Fibroblast of peridontal ligament (primary cell): ENCODE results near the gene ARHGEF1.
"Not testable (repeated sequence)": the region's sequence is repeated elsewhere in the genome, so short reads cannot be mapped to it uniquely, and the experiment has no call there.

Experiments used
- DNase-seq: peaks from one replicate; pipeline ENCODE4 v3.0.0-alpha.2; 2010; ENCODE audit errors: extremely low read depth

The ARHGEF1 gene

DNA sequence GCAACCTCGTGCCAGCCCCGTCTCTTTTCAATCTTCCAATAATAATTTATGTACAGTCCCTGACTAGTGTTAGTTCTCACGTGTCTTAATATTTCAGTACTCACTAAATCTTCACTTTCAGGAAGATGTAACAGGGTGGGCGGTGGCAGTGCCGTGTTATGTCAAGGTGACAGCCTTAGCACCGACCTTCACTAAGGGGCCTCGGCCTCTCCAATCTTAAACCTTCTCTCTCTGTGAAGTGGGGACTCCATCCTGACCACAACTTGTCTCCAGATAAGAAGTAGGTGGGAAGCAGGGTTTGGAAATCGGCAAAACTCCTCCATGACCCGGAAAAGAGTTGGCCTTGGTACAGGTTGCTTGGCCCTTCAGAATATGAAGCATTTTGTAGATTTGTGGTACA, 21.1 kb upstream of the ARHGEF1 start:
- DNase-seq = no peak

DNA sequence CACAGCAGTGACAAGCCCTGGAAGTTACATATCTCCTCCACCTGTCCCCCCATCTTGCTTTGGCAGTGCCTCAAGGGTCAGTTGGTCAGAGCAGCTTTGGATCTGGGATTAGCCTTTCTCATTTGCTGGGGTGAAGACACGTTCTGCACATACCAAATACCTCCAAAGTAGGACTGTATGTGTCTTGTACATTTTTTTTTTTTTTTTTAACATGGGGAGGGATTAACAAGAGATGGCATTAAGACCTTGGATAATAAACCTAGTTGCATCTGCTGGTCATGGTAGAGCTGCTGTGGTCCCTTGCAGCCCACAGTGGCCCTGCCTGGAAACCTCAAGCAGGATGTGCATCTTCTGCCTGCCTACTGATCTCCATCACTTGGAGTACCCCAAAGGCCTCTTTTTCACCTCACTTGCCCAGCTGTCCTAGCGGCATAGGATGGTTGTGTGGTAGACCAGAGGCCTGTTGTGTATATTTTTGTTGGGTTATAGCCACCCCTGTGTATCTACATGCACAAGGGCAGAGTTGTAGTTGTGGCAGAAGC, 20.5 kb upstream of the ARHGEF1 start:
- DNase-seq = no peak

DNA sequence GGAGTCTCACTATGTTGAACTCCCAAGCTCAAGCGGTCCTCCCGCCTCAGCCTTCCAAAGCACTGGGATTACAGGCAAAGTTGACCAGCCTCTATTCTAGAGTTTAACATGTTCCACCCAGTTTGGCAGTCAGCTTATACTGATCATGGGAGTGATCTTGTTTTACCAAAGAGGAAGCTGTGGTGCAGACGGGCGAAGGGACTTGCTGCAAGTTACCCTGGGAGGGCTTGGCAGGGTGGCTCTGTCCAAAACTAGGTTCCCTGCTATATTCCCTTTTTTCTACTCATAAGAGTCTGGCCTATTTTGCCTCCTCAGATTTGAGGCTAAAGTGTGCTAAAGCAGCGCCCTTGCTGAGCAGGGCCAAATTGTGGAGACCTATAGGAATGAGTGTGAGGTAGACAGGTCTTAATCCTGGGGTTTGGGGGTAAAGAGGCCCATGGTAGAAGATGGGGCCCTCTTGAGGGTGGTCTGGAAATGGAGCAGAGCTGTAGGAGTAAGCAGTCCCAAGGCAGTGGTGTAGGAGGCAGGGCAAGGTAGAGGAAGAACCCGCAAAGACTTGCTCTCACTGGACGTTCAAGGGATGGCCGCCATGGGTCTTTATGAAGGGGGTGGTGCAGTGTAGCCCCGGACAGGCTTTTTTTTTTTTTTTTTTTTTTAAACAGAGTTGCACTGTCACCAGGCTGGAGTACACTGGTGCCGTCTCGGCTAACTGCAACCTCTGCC, 19.6 kb upstream of the ARHGEF1 start:
- no peak for DNase-seq

DNA sequence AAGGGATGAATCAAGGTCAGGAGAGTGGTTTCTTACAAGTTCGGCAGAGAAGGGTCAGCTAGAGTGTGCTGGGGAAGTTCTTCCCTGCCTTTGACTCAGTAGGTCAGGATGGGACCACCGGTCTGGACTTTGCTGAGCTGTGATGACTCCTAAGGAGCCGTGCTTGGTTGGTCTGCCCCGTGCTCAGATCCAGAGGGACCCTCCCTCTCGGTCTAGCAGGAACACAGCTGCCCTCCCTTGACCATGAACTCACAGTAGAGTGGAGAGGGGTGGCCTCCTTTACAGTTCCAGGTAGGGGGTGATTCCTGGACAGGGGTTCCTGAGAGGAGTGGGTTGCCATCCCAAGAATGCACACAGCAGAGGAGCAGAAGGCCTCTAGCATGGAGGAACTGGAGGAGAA, 18.6 kb upstream of the ARHGEF1 start:
- no peak for DNase-seq

DNA sequence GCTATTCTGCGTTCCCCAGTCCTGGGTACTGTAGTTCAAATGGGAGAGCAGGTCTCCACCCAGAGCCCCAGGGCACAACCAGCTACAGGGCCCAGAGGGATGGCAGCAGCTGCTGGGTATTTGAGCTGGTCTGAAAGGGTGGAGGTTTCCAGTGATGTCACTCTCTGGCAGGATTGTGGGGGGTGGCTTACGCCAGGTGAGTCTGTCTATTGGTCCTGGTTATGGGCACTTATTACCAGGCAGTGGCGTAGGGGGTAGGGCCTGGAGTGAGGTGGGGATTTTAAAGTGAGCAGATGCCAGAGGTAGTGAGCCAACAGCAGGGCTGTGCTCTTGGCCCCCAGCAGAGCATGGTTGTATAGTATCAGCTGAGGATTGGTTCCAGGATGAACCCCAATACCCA, 16.7 kb upstream of the ARHGEF1 start:
- DNase-seq = no peak

DNA sequence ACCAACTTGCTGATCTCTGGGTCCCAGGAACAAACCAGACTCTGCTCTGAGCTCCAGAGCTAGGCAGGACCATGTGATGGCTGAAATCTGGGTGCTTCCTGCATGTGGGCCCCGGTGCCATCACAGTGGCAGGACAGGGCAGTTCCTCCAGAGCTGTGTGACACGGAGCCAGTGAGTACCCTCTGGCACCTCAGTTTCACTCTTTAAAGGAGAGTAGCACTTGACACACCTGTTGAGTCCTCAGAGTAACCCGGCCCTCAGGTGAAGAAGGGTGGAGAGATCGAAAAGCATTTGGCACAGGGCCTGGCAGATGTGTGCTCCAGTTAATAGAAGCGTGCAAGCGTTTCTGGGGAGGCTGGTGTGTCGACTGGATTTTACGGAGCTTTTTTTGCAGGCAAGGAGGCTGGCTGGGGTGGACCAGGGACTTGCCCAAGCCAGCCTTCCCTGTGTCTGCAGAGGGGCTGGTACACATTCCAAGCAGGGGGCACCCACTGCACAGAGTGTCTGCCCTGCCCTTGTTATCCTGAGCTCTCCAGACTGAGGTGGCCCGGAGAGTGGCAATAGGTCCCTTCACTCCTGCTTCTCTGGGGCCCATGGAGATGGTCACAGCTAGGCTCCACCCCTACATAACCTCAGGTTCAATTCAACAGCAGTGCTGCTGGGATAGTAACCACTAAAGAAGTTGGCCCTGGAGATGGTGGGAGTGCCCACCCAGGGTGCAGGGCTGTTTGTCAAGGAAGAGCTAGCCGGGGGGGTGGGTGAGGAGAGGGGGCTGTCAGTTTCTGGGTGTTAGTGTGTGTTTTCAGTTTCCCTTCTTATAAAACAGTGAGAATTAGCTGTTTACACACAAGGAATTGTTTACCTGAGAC, 14.6 kb upstream of the ARHGEF1 start:
- no peak for DNase-seq

DNA sequence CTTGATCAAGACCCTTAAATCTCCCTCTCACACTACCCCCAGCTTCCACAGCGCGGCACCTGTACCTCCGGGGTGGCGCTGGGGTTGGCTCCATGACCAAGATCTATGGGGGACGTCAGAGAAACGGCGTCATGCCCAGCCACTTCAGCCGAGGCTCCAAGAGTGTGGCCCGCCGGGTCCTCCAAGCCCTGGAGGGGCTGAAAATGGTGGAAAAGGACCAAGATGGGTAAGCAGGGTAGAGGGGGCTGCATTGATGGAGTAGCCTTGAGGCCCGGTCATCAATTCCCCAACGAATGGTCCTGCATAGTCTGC, 14.0 kb upstream of the ARHGEF1 start:
- no peak for DNase-seq

DNA sequence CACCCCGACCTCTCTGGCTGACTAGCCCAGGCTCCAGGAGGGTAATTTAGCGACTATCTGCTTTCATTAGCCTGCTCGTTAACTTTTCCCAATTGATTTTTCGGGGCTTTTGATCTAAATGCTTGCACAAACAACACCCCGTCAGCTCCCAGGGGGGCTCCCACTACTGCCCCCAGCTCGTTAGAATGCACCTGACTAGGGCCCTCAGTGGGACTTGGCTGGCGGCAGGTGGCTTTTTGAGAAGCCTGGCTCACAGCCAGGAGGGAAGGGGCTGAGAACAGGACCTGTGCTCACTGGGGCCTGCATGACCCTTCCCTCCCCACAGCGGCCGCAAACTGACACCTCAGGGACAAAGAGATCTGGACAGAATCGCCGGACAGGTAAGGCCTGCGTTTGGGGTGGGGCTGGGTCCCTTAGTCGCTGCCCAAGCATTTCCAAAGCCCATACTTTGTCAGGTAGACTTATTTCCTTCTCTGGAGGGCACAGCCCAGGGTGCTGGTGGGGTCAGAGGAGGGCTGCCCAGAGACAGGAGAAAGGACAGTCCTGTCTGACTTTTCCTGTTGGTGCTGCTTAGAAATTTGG, 13.5 kb upstream of the ARHGEF1 start:
- no peak for DNase-seq

DNA sequence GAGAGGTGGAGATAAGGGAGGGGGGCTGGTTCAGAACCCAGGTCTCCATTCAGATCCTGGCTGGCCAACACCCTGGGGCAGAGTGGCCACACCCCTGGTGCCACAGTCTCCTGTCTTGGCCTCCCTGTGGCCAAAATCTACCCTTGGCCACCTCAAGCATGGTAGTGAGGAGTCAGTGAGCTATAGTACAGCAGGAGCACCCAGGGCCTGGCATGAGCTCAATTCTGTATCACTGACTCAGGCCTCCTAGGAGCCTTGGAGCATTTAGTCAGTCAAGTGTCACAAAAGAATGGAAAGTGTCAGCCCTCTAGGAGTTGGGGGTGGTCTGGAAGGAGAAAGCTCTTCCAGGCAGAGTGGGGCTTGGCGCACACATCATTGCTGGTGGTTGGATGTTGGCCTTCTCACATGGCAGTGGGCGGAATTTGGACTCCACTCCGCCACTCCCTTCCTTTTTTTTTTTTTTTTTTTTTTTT, 12.5 kb upstream of the ARHGEF1 start:
- DNase-seq = peak; percentile 47

DNA sequence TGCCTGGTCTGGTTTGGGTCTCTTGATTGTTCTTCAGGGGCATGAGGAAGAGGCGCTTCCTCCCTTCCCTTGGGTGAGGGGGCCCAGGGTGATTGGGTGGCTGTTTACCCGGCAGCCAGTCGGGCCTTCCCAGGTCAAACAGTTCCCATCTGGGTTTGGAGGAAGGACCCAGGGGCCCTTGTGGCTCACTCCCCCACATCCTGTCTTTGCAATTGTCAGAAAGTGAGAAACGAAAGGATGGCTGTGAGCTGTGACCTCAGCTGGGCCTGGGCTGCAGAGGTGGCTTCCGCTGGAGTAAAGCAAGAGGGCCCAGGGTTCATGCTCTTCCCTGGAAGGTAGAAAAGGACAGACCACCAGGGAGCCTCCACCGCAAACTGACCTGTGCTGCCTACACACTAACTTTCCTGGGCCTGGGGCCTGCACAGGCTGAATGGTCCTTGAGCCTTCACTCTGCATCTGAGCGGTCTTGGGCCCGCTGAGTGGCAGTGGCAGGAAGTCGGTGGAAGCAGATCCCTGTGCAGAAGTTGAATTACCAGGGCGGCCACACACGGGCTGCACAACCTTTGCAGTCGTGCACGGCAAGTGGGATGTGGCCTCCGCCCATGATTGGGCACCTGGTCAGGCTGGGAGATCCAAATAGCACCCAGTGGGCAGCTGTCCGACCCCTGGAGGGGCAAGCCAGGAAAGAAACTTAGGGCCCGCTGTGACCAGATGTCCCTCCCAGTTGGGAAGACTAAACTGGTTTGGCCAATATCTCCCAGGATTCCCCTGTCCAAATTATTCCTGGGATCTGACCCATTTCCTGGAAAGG, 11.2 kb upstream of the ARHGEF1 start:
- DNase-seq = no peak

DNA sequence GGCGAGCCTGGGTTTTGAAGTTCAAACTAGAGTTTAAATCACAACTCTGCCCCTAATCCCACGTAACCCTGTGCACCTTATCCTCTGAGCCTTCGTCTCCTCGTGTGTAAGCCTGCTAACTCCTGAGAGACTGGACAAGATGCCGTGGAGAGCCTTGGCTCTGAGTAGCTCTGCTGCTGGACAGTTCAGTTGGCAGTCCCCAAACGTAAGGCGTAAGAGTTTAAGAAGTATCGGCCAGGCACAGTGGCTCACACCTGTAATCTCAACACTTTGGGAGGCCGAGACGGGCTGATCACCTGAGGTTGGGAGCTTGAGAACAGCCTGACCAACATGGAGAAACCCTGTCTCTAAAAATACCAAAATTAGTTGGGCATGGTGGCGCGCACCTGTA, 10.6 kb upstream of the ARHGEF1 start:
- DNase-seq = peak; percentile 25

DNA sequence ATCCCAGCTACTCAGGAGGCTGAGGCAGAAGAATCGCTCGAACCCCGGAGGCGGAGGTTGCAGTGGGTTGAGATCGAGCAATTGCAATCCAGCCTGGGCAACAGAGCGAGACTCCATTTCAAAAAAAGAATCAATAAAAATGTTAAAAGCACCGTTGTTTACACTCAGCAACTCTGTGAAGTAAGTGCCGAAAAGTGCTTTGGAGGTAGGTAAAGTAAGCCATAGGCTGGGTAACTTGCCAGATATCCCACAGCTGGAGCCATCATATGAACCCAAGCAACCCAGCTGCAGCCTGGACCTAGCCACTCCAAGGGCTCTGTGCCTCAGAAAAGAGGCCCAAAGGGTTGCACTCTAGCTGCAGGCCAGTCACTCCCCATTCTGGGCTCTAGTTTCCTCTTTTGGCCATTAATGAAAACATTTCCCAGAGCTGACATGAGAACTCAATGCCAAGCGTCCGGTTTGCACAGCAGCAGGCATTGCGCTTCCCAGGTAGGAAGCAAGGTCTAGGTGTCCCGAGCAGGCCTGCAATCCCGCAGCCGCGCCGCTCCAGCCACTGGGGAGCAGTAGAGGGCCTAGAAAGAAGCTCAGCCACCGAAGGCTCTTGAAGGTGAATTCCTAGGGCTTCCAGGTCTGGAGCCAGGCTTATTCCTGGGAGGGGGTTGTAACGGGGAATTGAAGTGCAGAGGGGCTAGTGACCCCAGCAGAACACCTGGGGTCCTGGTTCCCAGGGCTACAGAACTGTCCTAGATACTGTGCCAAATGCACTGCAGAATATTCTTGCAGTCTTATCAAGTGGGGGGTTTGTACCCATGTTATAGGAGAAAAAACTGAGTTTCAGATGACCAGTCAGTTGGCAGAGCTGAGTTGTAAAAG, 10.0 kb upstream of the ARHGEF1 start:
- DNase-seq = peak; percentile 44

DNA sequence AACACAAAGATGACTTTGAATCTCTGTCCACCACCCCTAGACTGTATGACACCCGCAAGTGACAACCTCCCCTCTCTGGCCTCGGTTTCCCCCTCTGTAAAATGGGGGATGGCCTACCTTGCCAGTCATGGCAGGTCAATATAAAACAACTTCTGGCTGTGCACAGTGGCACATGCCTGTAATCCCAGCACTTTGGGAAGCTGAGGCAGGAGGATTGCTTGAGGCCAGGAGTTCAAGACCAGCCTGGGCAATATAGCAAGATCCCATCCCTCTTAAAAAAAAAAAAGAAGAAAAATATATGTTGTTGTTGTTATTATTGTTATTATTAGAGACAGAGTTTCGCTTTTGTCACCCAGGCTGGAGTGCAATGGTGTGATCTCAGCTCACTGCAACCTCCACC, 7.0 kb upstream of the ARHGEF1 start:
- DNase-seq = not testable (repeated sequence)

DNA sequence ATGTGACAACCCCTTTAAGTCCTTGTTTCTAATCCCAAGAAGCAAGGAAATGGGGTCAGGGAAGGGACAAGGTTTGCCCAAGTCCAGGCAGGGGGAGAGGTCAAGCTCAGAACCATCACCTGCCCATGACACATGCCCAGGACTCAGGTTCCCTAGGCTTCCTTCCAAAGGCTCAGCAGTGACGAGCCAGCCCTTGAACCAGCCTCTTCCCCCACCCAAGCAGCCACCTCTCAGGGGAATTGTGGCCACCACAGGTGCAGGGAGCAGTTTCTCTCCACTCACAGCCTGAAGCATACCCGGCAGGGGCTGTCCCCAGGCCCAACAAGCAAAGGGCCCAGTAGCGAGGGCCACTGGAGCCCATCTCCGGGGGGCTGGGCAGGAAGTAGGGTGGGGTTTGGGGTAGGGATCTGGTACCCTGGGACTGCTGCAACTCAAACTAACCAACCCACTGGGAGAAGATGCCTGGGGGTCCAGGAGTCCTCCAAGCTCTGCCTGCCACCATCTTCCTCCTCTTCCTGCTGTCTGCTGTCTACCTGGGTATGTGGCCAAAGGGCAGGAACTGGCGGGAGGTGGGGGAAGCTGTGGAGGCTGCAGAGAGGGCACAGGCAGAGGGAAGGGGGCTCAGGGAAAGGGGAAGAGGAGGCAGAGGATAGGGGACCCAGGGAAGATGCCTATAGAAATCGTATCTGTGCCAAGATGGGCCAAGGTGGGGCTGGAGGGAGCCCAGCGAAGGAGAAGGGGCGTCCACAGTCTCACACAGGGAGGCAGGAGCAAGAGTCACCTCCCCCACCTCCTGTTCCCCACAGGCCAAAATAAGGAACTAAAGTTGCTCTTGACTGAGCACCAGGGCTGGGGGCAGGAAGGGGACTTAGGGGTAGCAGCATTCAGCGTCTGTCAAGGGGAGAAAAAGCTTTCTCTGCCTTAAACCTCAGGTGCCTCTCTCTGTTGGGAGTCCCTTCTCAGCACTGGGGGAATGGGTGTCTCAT, 5.8 kb upstream of the ARHGEF1 start, which contains the start of gene CD79A:
TSS of gene CD79A (plus strand) at position 433 of the 986 bp plus-strand sequence. CDS start at position 459, 26 bp downstream.
- DNase-seq = no peak

DNA sequence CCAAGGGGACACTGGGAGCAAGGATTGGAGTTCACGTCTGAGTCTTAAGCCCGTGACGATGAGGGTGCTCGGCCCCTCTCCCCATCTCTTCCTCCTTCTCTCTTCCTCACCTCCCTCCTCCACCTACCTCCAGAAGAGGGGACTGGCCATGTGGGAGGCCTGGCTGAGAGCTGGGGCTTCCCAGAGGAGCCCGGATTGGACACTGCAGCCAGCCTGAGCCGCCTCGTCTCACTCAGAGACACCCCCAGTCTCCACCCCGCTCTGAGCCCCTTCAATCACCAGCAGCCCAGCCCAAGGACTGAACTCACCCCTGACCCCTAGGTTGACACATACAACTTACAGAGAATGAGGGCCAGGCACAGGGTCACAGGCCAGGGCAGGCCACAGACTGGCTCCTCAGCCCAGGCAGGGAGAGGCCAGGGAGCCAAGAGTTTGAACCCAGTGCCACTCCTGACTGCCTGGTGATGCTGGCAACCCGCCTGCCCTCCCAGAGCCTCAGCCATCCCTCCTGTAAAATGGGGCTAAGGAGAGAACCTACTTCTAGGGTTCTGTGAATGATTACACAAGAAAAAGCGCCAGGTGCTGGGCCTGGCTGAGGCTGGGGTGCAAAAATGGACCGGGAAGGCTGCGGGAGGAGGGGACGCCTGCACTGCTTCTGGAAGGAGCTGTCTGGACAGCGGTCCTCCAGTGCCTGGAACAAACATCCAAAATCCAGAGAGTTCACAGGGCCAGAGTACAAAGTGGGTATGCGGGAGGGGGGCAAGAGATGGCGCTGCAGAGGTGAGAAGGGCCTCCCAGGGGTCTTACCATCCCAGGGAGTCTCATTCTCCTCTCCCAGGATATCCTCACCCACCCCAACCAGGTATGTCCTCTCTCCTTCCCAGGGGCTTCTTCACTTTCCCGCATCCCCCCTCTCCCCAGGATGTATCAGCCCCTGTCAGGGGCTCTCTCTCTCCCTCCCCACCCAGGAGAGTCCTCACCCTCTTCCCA, 4.8 kb upstream of the ARHGEF1 start:
- DNase-seq = no peak

DNA sequence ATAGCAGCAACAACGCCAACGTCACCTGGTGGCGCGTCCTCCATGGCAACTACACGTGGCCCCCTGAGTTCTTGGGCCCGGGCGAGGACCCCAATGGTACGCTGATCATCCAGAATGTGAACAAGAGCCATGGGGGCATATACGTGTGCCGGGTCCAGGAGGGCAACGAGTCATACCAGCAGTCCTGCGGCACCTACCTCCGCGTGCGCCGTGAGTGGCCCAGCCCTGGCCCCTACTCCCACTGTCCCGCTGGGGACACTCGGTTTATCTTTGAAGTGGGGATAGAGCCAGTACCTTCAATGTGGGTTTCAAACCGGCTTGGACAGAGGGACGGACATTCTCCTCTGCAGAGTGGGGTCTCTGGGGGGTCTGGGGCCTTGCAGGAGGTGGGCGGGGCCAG, 3.9 kb upstream of the ARHGEF1 start:
- DNase-seq = no peak

DNA sequence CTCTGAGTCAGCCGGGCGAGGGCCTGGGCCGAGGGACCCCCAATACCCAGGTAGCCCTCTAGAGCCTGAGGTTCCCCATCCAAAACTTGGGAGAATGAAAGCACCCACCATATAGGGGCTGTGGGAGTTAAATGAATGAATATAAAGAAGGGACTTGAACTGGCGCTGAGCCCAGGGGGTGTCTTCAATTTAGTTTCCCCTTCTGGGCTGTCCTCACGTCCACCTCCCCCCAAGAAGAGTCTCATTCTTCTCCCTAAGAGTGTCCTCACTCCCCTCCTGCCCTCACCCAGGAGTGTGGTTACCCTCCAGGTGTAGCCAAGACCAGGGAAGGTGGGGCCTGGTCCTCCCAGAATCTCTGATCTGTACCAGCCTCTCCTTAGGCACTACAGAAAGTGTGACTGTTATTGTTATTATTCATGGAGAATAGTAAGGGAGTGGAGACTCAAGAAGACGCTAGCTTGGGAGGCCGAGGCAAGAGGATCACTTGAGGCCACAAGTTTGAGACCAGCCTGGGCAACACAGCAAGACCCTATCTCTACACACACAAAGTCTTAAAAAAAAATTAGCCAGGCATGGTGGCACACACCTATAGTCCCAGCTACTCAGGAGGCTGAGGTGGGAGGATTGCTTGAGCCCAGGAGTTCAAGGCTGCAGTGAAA, 3.2 kb upstream of the ARHGEF1 start:
- no peak for DNase-seq

DNA sequence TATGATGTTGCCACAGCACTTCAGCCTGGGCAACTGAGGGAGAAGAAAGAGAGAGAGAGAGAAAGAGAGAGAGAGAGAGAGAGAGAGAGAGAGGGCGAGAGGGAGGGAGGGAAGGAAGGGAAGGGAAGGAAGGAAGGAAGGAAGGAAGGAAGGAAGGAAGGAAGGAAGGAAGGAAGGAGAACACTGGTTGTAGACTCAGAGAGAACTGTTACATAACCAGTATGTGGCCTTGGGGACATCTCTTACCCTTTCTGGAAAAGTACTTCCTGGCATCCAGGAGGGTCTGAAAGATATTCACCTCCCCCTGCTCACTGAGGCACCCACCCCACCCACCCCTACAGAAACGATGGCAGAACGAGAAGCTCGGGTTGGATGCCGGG, 2.7 kb upstream of the ARHGEF1 start:
- no peak for DNase-seq
